IMR-90 (cell line): ENCODE measurements around the gene SARDH.

ENCODE experiments used
- BHLHE40 ChIP-seq: fragments of 150-350 bp; IDR thresholded peaks from 2 replicates; pipeline ENCODE4 v1.6.1; 2016; ENCODE audit warnings: mild to moderate bottlenecking, low read depth, low read length
- CTCF ChIP-seq: conservative IDR thresholded peaks from 2 replicates; pipeline ENCODE4 v1.5.1; 2012; ENCODE audit warnings: mild to moderate bottlenecking, low read depth, low read length, improper control_type of control experiment
- ELK1 ChIP-seq: fragments of 150-350 bp; IDR thresholded peaks from 2 replicates; pipeline ENCODE4 v1.6.1; 2016; ENCODE audit warnings: low read depth, mild to moderate bottlenecking, low read length, moderate library complexity, borderline replicate concordance
- MXI1 ChIP-seq: IDR thresholded peaks from 2 replicates; pipeline ENCODE4 v1.6.1; 2012; ENCODE audit warnings: low read depth, mild to moderate bottlenecking, low read length, moderate library complexity, borderline replicate concordance
- POLR2A ChIP-seq: IDR thresholded peaks from 2 replicates; pipeline ENCODE4 v1.6.1; 2012; ENCODE audit warnings: mild to moderate bottlenecking, low read depth, low read length

GRCh38 chr9:133707065-133707762 is 30.9 kb downstream of the SARDH start:
- no peak for TF ChIP-seq CTCF
- TF ChIP-seq MXI1, result no peak
- TF ChIP-seq POLR2A, result no peak
- no peak for TF ChIP-seq BHLHE40
- TF ChIP-seq ELK1, result no peak
